NCI-H748 (cell line): ENCODE data around the gene GSDME.
"Not testable (repeated sequence)": the region's sequence is repeated elsewhere in the genome, so short reads cannot be mapped to it uniquely, and the experiment has no call there.

Experiments used
- DNase-seq: peaks from one replicate; lab custom pipeline; 2025; ENCODE audit not compliant: unreplicated experiment; lab: John Stamatoyannopoulos, UW

Gene GSDME

DNA sequence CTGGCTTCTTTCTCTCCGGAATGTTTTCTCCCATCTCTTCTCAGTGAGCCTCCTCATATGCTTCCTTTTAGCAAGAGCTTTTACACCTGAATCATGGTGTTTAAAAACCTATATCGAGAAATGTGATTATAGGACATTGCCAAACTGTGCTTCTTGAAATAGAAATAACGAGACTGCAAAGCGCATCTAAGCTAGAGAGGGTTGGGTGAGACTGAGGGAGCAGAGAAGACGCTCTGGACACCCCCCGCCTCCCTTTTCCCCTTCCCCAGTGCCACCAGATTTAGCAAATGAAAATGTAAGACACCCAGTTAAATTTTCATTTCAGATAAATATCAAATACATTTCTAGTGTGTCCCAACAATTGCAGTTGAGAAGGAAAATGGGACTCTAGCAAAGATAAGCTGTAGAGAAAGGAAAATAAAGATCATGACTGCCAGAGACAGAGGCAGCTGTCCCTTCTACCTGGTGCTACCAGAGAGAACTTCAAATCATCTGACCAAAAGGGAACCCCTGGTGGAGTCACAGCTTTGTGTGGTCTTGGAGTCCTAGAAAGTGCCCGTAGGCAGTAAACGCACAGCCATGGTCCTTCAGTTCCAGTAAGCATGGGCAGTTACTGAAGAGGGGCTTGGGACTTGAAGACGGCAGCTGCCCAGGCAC lies 14.6 kb downstream of the GSDME start:
- DNase-seq, result no peak

DNA sequence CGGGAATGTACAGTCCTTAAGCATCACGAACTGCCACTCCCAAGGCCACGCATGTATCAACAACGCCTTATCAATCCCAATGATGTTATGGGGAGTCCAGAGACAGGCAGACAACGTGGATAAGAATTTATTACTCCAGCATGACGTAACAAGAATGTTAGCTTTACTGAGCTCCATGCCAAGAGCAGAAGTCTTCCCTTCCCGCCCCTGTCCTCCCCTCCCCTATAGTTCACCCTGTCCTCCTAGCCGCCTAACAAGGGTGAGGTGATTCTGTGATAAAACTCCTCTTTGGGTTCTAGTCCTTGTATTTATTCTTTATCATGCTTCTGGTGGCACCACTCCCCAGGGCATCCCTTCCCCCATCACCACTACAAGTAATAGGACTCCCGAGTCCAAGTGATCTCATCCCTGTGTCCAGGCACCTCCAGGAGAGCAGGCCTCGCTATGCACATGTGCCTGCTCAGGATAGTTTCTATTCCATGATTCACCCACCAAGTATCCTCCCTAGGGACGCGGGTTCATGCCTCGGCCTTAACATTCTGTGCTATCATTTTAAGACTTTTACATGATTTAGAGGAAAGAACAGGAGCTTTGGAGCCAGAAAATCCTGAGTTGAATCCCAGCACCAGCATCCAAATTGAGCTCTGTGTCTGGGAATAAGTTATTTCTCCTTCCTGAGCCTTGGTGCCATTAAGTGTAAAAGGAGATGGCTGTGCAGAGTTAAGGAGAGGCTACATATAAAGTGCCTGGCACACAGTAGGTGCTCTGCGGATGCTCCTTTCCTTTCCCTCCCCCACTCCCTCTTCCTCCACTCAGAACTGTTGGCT lies 15.4 kb downstream of the GSDME start:
- DNase-seq, result no peak

DNA sequence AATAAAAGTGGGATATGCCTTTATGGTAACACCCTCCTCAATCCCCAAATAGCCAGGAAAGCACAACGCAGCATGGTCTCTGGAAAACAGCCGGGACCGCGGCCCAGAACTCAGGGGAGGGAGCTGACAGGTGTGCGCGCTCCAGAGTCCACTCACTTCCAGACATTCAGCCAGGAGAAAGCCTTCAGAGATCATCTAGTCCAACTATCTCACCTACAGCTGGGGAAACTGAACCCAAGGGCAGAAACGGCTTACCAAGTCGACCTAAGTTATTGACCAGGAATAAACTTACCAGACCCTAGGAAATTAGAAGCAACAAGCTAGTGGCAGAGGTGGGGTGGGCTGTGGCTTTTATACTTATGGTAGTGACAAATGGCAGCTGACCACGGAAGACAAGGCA lies 16.4 kb downstream of the GSDME start:
- no peak for DNase-seq

DNA sequence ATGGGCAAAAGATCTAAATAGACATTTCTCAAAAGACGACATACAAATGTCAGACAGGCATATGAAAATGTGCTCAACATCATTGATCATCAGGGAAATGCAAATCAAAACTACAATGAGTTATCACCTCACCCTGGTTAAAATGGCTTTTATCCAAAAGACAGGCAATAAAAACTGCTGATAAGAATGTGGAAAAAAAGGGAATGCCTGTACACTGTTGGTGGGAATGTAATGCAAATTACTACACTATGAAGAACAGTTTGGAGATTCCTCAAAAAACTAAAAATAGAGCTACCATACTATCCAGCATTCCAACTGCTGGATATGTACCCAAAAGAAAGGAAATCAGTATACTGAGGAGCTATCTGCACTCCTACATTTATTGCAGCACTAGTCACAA lies 18.0 kb downstream of the GSDME start:
- no peak for DNase-seq

DNA sequence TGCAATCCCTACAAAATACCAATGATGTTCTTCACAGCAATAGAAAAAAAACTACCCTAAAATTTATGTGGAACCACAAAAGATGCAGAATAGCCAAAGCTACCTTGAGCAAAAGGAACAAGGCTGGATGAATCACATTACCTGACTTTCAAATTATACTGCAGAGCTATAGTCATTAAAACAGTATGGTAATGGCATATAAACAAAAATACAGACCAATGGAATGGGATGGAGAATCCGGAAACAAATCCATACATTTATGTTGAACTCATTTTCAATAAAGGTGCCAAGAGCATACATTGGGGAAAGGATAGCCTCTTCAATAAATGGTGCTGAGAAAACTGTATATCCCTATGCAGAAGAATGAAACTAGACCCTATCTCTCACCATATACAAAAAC lies 18.7 kb downstream of the GSDME start:
- no peak for DNase-seq

DNA sequence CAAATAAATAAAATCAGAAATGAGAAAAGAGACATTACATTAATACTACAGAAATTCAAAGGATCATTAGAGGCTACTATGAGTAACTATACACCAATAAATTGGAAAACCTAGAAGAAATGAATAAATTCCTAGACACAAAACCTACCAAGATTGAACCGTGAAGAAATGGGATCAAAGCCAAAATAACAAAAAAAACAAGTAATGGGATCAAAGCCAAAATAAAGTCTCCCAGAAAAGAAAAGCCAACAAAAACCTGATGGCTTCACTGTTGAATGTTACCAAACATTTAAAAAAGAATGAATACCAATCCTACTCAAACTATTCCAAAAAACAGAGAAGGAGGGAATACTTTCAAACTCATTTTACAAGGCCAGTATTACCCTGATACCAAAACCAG lies 20.0 kb downstream of the GSDME start:
- DNase-seq, result no peak

DNA sequence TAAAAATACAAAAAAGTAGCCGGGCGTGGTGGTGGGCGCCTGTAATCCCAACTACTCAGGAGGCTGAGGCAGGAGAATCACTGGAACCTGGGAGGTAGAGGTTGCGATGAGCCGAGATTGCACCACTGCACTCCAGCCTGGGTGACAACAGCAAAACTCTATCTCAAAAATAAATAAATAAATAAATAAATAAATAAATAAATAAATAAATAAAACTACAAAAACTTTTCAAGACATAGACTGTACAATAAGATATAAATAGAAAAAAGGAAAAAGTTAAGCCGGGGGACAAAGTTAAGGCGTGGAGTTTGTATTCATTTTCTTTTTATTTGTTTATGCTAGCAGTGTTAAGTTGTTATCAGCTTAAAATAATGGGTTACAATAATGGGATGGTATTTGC lies 21.7 kb downstream of the GSDME start:
- DNase-seq, result not testable (repeated sequence)

DNA sequence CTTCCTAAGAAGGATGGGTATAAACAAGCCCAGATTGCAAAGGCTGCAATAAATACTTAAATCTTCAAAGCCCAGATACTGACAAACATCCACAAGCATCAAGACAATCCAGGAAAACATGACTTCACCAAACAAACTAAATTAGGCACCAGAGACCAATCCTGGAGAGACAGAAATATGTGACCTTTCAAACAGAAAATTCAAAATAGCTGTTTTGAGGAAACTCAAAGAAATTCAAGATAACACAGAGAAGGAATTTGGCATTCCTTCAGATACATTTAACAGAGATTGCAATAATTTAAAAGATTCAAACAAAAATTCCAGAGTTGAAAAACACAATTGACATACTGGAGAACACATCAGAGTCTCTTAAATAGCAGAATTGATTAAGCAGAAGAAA lies 23.0 kb downstream of the GSDME start:
- no peak for DNase-seq

DNA sequence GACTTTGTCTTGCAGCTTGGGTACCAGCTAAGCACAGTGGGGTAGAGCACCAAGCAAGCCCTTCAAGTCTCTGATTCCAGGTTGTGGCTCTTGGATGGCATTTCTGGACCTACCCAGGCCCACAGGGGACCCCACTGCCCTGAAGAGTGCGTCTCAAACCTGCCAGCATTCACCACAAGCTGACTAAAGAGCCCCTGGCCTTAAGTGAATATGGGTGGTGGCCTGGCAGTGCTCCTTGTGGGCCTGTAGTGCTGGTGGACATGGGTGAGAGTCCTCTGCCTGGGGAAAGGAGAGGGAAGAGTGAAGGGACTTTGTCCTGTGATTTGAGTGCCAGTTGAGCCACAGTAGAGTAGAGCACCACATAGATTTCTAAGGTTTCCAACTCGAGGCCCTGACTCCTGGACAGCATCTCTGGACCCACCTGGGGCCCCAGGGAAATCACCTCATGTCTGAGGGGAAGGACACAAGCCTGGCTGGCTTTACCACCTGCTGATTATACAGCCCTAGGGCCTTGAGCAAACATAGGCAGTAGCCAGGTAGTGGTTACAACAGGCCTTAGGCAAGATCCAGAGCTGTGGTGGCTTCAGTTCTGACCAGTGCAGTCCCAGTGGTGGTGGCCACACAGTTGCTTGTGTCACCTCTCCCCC lies 23.7 kb downstream of the GSDME start:
- DNase-seq, result no peak

DNA sequence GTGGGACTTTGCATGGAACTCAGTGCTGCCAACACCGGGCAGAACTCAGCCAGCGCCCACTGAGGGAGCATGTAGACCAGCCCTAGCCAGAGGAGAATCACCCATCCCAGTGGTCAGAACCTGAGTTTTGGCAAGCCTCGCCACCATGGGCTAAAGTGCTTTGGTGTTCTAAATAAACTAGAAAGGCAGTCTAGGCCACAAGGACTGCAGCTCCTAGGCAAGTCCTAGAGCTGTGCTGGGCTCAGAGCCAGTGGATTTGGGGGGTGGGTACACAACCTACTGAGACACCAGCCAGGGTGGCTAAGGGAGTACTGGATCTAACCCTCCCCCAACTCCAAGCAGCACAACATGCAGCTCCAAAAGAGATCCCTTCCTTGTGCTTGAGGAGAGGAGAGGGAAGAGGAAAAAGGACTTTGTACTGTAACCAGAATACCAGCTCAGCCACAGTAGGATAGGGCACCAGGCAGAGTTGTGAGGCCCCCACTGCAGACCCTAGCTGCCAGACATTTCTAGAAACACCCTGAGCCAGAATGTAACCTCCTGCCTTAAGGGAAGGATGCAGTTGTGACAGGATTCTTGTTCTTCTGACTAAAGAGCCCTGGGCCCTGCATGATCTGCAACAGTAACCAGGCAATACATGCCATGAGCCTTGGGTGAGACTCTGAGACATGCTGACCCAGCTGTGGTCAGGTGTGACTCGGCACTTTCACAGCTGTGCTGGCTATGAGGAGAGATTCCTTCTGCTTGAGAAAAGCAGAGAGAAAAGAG lies 24.4 kb downstream of the GSDME start:
- no peak for DNase-seq

DNA sequence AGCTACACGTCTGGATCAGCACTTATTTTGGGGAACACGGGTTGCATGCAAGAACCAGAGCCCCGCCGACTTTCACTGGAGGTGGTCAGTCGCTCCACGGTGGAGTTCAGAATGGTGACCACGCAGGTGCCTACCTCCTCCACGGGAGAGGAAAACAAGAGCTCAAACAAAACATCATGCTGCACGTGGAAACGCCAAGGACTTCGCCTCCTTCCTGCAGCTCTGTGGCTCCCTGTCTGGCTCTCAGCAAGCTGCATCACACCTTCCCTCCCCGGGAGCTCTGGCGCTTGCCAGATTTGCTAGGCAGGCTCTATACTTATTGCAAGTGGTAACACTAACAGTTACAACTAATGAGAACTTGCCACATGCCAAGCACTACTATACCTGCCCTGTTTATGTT lies 26.0 kb downstream of the GSDME start:
- no peak for DNase-seq

DNA sequence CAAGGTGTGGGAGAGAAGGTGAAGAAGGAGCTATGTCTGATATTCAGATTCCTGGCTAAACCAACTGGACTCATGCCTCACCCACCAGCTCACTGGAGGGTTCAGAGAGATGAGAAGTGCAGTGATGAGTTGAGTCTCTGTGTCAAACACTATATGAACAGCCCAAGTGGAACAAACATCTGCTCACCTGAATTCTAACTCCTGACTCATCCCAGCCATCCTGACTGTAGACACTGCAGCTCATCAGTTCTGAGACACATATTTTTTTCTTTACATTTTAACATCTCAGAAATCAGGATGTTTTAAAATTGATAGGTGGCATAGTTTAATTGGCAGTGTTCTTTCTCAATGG lies 27.3 kb downstream of the GSDME start:
- no peak for DNase-seq

DNA sequence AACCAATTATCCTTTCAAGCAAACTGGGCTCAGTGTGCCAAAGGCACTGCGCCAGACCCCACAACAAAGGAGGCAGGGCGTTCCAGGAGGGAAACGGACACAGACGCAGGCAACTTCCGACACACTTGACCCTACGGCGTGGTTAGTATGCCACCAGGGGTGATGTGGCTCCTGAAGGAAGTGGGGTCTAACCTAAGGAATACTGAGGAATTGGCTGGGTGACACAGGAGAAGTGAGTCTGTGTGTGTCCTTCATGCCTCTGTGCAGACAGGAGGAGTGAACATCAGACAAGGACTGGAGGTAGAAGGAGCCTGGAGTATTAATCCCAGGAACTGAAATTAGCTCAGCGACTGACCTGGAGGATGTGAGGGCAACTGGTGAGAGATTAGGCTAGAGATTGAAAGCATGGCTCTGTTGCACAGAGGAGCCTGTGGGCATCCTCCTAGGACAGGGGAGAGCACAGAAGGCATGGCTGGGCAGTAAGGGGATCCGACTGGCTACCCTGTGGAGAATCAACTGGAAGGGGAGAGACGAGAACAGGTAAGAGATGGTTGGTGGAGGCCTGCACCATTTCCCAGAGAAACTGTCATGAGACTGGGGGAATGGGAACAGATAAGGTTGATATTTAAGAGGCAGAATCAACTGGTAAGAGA lies 27.8 kb downstream of the GSDME start:
- peak; percentile 12 for DNase-seq

DNA sequence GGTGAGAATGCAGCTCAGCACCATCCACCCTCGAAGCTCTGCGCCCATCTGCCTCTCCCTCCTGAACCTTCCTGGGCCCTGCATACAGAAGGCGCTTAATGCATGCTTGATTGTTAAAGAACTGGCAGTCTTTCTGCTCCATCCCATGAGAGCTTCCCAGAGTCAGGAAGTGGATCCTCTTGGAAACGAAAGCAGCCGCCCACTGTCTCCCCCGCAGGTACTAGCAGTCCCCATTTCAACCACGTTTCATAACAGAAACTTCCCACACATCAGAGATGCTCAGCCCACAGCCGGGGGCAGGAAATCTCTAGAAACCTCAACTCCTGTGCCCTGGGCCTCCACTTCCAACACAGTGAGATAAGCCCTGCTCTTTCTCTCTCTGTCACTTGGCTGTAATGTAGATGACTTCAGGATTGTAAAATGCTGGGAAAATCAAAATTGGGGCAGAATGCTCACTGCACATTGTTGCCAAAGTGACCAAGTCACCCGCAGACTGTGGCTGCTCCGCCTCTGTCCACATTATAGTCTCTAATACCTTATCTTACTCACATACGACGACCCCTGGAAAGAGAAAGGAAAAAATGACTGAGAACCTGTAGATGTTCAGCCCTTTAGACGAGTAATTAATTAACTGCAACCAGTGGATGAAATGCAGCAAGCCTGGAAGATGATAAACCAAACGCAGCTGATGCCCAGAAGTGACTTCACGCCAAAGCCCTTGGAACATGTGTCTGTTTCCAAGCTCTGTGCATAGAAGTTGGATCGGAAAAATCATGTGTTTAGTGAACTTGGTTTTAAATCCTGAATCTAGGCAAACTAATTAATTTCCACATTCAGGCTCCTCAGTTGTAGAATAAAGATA lies 28.5 kb downstream of the GSDME start:
- no peak for DNase-seq

DNA sequence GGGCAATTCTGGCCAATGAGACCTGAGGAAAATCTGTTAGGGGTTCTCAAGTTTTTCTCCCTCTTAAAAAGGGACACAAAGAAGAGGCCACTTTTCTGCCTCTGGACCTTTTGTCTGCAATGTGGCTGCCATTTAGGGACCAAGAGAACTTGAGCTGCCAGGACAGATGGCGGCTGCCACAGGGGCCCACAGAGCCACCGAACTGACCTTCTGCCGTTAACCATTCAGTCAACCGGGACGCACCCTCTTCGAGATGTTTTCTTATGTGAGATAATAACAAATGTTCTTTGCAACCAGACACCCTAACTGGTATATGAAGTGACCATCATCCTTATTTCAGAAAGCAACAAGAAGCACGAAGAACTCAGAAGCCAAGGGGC lies 29.2 kb downstream of the GSDME start:
- no peak for DNase-seq

DNA sequence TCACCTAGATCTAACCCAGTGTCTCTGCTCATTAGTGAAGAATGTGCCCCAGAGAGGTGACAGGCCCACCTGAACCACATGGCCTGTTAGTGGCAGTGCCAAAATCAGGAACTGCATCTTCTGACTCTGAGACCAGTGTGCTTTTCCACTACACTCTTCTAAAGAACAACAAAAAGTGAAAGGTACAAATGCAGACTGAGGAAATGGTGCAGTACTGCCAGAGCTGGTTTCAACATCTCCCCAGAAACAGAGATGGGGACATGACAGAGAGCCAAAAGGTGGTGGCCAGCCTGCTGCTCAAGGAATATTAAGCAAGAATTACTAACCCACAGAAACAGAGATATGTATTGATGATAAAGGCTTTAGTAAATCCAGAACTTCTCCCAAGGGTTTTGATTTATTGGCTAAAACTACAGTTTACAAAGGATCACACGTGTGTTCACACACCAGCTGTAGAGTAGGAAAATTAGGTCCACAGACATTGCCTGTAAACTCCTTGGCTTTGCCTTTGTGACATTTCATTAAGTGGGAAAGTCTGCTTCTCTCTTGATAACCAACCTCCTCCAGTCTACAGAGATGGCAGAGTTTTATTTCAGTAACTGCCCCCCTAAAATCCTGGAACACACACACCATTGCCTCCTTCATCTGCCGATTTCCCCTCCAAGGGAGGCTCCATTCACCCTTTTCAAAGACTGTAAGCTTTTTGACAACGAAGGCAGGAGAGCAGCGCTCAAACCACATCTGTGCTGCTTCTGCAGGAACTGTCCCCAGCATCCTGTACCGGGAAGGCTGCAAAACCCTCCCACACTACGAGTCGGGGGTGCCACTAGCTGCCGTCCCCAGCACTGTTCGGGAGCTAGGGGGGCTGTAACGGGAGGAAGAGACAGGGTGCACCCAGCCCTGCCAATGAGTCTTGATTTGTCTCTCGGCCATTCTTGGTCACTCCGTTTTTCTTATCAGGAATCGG lies 29.8 kb downstream of the GSDME start:
- DNase-seq, result no peak

DNA sequence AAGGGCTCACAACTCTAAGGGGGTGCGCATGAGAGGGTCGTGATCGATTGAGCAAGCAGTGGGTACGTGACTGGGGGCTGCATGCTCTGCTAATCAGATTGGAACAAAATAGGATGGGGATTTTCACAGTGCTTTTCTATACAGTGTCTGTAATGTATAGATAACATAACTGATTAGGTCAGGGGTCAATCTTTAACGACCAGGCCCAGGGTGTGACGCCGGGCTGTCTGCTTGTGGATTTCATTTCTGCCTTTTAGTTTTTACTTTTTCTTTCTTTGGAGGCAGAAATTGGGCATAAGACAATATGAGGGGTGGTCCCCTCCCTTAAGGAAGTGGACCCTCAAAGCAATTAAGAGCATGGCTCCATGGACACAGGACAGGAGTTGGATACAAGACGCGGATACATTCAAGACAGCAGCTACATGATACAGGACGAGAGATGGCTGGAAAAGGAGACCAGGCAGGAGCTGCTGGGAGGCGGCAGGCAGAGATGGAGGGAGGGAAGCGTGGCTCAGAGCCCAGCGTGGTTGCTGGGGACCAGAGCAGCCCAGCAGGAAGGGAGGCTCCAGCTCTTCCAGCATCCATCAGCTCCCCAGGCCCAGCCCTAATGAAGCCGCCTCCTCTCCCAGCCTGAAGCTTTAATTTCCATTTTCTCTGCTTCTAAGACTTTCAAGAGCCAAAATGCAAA lies 31.6 kb downstream of the GSDME start:
- DNase-seq, result no peak

DNA sequence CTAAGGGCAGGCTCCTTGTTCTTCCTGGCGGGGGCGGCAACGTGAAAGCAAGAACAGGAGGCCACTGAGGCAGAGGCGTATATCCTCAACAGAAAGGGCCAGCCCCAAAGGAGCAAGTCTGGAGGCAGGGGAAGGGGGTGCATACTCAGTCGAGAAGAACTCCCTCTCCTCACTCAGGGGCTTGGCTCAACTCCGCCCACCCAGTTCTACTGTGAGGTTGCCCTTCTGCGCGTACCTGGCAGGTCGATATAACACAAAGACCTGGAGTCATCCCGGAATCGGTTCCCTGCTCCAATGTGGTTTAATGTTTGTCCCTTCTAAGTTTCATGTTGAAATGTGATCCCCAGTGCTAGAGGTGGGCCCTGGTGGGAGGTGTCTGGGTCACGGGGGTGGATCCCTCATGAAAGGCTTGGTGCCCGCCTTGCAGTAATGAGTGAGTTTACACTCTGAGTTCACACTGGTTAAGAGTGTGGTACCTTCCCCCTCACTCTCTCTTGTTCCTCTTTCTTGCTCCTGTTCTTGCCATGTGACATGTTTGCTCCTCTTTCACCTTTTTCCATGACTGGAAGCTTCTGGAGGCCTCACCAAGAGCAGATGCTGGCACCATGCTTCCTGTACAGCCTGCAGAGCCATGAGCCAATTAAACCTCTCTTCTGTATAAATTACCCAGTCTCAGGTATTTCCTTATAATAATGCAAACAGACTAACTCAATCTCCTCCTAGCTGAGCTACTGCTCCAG lies 32.6 kb downstream of the GSDME start:
- DNase-seq, result no peak
